Heart right ventricle (tissue), 16 donors: Measurements from ENCODE around the gene ANKH. TPM values are rescaled to one million over a fixed set of nuclear protein-coding genes. Genes with fewer than 3 reads are reported as not detected.

ENCODE experiments used
- ATAC-seq, 8 donors: fragments of 200-7000 bp; cut with Tn5 transposase; one replicate each; pipeline ENCODE4 v1.9.1; 2020; ENCODE audit warnings: mild to moderate bottlenecking in 8 of 8, moderate library complexity in 8 of 8, moderate number of reproducible peaks in 1 of 8
- DNase-seq, 2 donors: peaks; one replicate each; pipeline ENCODE4 v3.0.0-alpha.2; 2020
- H3K27ac ChIP-seq, 10 donors: fragments of 200-600 bp; sonication (generic) in 2 of 10; one replicate each; pipeline versions ENCODE4 v1.5.0 to v1.8.0; 2020 to 2022; ENCODE audit warnings: mild to moderate bottlenecking in 3 of 10
- H3K27me3 ChIP-seq, 7 donors: fragments of 200-600 bp; one replicate each; pipeline ENCODE4 v1.8.0; 2021 to 2022; ENCODE audit warnings: mild to moderate bottlenecking in 2 of 7
- H3K36me3 ChIP-seq, 9 donors: fragments of 200-600 bp; sonication (generic) in 1 of 9; one replicate each; pipeline versions ENCODE4 v1.5.0 to v1.8.0; 2020 to 2022; ENCODE audit warnings: mild to moderate bottlenecking in 2 of 9
- H3K4me1 ChIP-seq, 9 donors: fragments of 200-600 bp; sonication (generic) in 1 of 9; one replicate each; pipeline versions ENCODE4 v1.5.0 to v1.8.0; 2020 to 2022; ENCODE audit warnings: mild to moderate bottlenecking in 4 of 9
- H3K4me3 ChIP-seq, 10 donors: fragments of 200-600 bp; sonication (generic) in 2 of 10; one replicate each; pipeline versions ENCODE4 v1.5.0 to v1.8.0; 2020 to 2022; ENCODE audit warnings: mild to moderate bottlenecking in 7 of 10, moderate library complexity in 2 of 10
- H3K9me3 ChIP-seq, 11 donors: fragments of 200-600 bp in 10 of 11; sonication (generic) in 2 of 11; one replicate each; pipeline versions ENCODE4 v1.5.0 to v1.8.0; 2013 to 2022; ENCODE audit warnings: mild to moderate bottlenecking in 2 of 11, control low read depth in 1 of 11, moderate library complexity in 1 of 11
- WGBS, 2 donors: extraction: QIAGEN DNeasy Blood & Tissue Kit; methylation state at CpG; one replicate each; pipeline ENCODE4 v1.1.7; 2013; ENCODE audit warnings: inconsistent platforms in 1 of 2; 5-methylcytosine and 5-hydroxymethylcytosine counted together
- intact Hi-C, 10 donors: fragments of 100-400 bp; cut with DNase I; formaldehyde crosslinking; loops; one replicate each; pipeline versions ENCODE4 v1.11.1 to v1.14.2; 2022
- polyA plus RNA-seq, 2 donors: library from polyadenylated mRNA; stranded (reverse); fragments of 200-250 nt; gene quantifications; one replicate each; pipeline ENCODE4 v1.2.3, GENCODE V29; 2013
- total RNA-seq, 10 donors: library from RNA; stranded (reverse); fragmentation: NEBNext Ultra II Directional in 3 of 10; extraction: Animal tissue kit (Norgen Biotek cat#: 25700) in 3 of 10; gene quantifications; one replicate each; pipeline versions ENCODE4 v1.2.1 to v1.2.4, GENCODE V29; 2021 to 2023
- TF ChIP-seq, protein P1 (sequence below), 9 donors: fragments of 200-600 bp; sonication (generic) in 2 of 9; IDR thresholded peaks; one replicate each; pipeline versions ENCODE4 v1.5.0 to v1.8.0; 2021 to 2022; ENCODE audit warnings: antibody characterized with exemption in 9 of 9, mild to moderate bottlenecking in 5 of 9, moderate library complexity in 1 of 9
- donor health status: Arrhythmogenic right ventricular cardiomyopathy.
- donor health status: ischemic (EF 13 %, LVEDD 7.1; RV severe dilation, severe dysfunction).
- donor health status: healthy with polysubstance abuse.
- donor health status: DM: no; HTN: yes; CAD: no.
- donor health status: DM: no; HTN: no; CAD: no.
- donor health status: ischemic (EF 25% LVEDD 6.9; RV normal size, moderate dysfunction).
- donor health status: ischemic (EF 25% LVEDD 5.7; RV mildly dilated, moderate dysfunction).
- donor health status: healthy.
- donor health status: DM: yes; HTN: yes; CAD: no.
- donor health status: Ischemic cardiomyopathy.
- donor health status: ischemic (EF 35%, LVEDD 5.7; RV mildly dilated, moderate dysfunction).
- donor health status: nonischemic (EF 11% LVEDD 7.7; RV severe dilation, severe dysfunction).
- donor health status: DM: yes; HTN: yes; CAD: no.
- donor health status: PGD.
- donor health status: ischemic (EF 29% LVEDD 5.4; RV normal size, mild dysfunction).
- donor health status: nonischemic (EF 23%, LVEDD 6.1; RV moderate dilation, normal function).

The ANKH gene
- total and polyA plus RNA-seq, 12 donors = 51.0 to 256 (median 192) TPM

DNA sequence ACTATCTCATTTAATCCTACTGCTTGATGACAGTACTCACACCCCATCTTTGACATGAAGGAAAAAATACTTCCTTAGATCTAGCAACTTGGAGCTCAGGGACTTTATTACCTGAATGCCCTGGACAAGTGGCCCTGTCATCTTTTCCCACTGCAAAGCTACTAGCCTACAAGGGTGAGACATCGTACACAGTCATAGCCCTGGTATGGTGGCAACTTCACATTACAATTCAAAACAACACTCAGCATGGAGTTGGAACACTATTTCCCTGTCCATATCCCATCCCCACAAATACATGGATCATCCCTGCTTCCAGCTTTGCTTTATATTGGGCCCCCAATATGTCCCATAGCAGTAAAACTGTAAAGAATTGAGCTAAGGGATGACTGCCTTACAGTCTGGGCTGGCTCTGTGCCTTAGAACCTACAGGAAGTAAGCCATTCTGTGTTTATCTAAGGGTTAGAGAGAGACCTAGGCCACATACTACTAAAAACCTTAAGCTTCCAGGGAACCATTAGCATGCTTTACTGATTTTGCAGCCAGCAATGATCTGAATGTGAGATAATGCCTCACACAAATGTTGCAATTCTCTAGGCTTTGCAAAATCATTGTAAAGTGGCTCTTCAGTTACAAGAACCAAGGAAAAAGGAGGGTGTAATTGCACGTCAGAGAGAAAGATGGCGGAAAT, 151.2 kb downstream of the ANKH start:
- intact Hi-C loops = no loop called here
- 96% methylated on average over 3 of the region's 3 CpGs for WGBS, 2 donors
- TF ChIP-seq, protein P1, sequence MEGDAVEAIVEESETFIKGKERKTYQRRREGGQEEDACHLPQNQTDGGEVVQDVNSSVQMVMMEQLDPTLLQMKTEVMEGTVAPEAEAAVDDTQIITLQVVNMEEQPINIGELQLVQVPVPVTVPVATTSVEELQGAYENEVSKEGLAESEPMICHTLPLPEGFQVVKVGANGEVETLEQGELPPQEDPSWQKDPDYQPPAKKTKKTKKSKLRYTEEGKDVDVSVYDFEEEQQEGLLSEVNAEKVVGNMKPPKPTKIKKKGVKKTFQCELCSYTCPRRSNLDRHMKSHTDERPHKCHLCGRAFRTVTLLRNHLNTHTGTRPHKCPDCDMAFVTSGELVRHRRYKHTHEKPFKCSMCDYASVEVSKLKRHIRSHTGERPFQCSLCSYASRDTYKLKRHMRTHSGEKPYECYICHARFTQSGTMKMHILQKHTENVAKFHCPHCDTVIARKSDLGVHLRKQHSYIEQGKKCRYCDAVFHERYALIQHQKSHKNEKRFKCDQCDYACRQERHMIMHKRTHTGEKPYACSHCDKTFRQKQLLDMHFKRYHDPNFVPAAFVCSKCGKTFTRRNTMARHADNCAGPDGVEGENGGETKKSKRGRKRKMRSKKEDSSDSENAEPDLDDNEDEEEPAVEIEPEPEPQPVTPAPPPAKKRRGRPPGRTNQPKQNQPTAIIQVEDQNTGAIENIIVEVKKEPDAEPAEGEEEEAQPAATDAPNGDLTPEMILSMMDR (IDR thresholded peaks at IDR 0.05) = no peak
- peaks cover 0 to 64% (median 17%) of the 10 kb centered on the region in 9 donors for H3K36me3 ChIP-seq
- DNase-seq (no peak), ATAC-seq (no peak)
- peaks cover 0 to 33% (median 9%) of the 10 kb centered on the region in 9 donors for H3K4me1 ChIP-seq
- H3K27me3 ChIP-seq = no peaks in the 10 kb centered on the region
- H3K4me3 ChIP-seq = no peak overlapping the region
- H3K9me3 ChIP-seq = no peaks in the 10 kb centered on the region
- no peak overlapping the region for H3K27ac ChIP-seq

DNA sequence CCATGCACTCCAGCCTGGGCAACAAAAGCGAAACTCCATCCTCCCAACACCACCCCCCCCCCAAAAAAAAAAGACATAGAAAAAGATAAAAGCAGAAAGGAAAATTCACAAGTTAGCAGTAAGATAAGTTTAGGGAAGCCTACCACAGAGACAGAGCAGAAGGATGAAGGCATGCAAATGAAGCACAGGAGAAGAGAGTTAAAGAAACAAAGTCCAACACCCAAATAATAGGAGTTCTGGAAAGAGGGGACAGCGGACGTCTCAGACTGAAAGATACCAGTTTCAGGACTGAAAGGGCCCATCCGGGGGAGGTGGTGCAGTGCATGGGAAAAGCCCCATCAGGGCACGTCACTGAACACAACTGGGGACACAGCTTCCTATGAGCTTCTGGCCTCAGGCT, 152.8 kb downstream of the ANKH start:
- Histone ChIP-seq H3K36me3 (peaks cover 0 to 66% (median 30%) of the 10 kb centered on the region in 9 donors), H3K27ac (no peak overlapping the region), H3K4me1 (peaks cover 0 to 26% (median 8%) of the 10 kb centered on the region in 9 donors), H3K4me3 (no peak overlapping the region), H3K27me3 (no peaks in the 10 kb centered on the region), H3K9me3 (no peaks in the 10 kb centered on the region)
- 93 to 96% methylated on average over 5 of the region's 5 CpGs for WGBS, 2 donors
- DNase-seq (no peak), ATAC-seq (no peak)
- TF ChIP-seq, protein P1 (IDR thresholded peaks at IDR 0.05) = no peak
- intact Hi-C loops = no loop called here

DNA sequence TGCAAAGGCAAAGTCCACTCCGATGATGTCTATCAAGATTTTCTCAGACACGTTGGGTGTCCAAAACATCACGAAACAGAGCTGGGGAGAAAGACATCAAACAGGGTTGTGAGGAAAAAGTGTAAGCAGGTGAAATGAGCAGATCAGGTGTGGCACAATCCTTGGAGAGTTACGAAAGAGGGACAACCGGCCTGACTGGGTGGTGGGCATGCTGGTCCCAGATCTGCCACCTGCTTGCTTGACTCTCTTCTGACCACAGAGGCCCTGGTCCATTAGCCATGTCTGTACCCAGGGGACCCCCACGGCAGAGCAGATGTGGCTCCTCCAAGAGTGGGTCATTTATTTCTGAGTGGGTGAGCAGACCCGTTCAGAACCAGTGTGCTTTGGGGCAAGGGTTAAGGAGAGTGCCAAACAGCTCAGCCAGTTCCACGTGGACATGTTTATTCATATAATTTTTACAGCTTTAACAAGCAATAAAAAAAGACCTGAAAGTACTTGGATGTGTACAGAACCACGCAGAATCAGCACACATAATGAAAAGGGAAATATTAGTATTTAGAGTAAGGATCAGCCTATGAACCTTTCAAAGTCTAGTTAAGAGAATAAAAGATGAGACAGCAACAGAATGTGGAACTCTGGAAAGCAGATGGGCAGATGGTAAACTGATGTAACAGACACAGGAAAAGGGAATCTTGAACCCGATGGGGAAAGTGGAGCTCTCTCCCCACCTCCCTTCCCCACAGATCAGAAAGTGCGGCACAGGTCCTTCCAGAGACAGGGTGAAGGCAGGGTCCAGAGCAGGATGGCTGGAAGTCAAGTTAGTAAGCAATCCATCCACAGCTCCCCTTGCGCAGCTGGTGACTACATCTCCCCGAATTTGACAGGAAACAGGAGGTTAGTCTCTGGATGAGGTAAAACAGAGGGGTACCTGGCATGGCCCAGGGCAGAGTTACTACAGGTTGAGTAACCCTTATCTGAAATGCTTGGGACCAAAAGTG, 154.5 kb downstream of the ANKH start:
- ATAC-seq (no peak), DNase-seq (no peak)
- no peak overlapping the region for H3K4me3 ChIP-seq
- TF ChIP-seq, protein P1 (IDR thresholded peaks at IDR 0.05) = no peak
- WGBS, 2 donors = 91% methylated on average over 13 of the region's 13 CpGs
- H3K9me3 ChIP-seq = no peaks in the 10 kb centered on the region
- H3K4me1 ChIP-seq = peaks cover 0 to 14% (median 8%) of the 10 kb centered on the region in 9 donors
- intact Hi-C loops = no loop called here
- H3K27me3 ChIP-seq = no peaks in the 10 kb centered on the region
- H3K27ac ChIP-seq = peak overlapping the region in 1 of 10 donors; percentile 44
- H3K36me3 ChIP-seq = peaks cover 0 to 78% (median 41%) of the 10 kb centered on the region in 9 donors

DNA sequence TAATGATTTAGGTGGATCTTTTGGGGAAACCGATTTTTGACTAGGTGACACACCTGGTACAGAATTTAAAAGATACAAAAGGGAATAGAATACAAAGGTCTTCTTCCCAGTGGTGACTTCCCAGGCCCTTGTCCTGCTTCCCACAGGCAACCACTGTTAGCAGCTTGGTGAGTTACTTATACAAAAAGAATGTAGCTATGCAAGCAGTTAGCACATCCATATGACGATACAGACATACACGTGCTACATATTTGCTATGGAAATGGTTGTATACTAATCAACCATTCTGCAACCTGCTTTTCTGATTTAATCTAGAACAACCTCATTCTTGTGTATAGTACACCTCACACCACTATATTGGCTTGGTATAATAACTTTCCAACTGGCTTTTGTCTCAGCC, 156.1 kb downstream of the ANKH start:
- intact Hi-C loops = no loop called here
- no peak for DNase-seq
- peaks cover 0 to 89% (median 53%) of the 10 kb centered on the region in 9 donors for H3K36me3 ChIP-seq

More for the DNA sequence above, 156.1 kb downstream of the ANKH start:
- TF ChIP-seq, protein P1 (IDR thresholded peaks at IDR 0.05) = no peak
- Histone ChIP-seq H3K4me3 (no peak overlapping the region), H3K4me1 (peaks cover 0 to 13% (median 8%) of the 10 kb centered on the region in 9 donors), H3K9me3 (no peaks in the 10 kb centered on the region), H3K27me3 (no peaks in the 10 kb centered on the region), H3K27ac (no peak overlapping the region)
- WGBS, 2 donors = 97 to 99% methylated on average over 3 of the region's 3 CpGs
- ATAC-seq = no peak
